Measurements from ENCODE around the gene MRGPRX2. TPM values are rescaled to one million over a fixed set of nuclear protein-coding genes. Genes with fewer than 3 reads are reported as not detected.
A peak's percentile ranks its signal among the peaks of the same experiment; 100 is the strongest.

The MRGPRX2 gene
- total and polyA plus RNA-seq, 2 donors (not counting 3 experiments of a cell fraction or from before 2014, with no cell fraction given): not detected

- Histone ChIP-seq H3K27ac (ENCODE audit: insufficient read depth, low read depth, low read length) (no peak overlapping the region), H3K36me3 (ENCODE audit: control insufficient read depth in 2 of 2, extremely low read depth in 1 of 2, insufficient read depth in 2 of 2, low read length in 2 of 2) (no peaks in the 10 kb centered on the region), H3K27me3 (ENCODE audit: control insufficient read depth in 2 of 2, insufficient read depth in 2 of 2, low read length in 2 of 2) (peaks cover 7 to 10% of the 10 kb centered on the region in 2 experiments), H2AFZ (ENCODE audit: low read depth, low read length) (no peak overlapping the region), H3K4me3 (replicated peaks in 1 of 3; ENCODE audit: insufficient read depth in 1 of 3, low read depth in 1 of 3, low read length in 3 of 3) (no peak overlapping the region), H3K79me2 (ENCODE audit: control insufficient read depth, insufficient read depth, low read length) (no peaks in the 10 kb centered on the region), H3K4me1 (ENCODE audit: control insufficient read depth, extremely low read depth, insufficient read depth, low read length) (peaks cover 5% of the 10 kb centered on the region), H4K20me1 (replicated peaks; ENCODE audit: control insufficient read depth, extremely low read depth, insufficient read depth, low read length) (no peaks in the 10 kb centered on the region), H3K9me3 (replicated peaks; ENCODE audit: control insufficient read depth, insufficient read depth, low read length) (no peaks in the 10 kb centered on the region), H3K4me2 (ENCODE audit: insufficient read depth, low read length) (no peak overlapping the region), H3K9ac (replicated peaks; ENCODE audit: extremely low read depth, insufficient read depth, low read length) (no peak overlapping the region), H3K9me1 (replicated peaks; ENCODE audit: control insufficient read depth, extremely low read depth, insufficient read depth, low read length) (no peaks in the 10 kb centered on the region)
- DNase-seq (ENCODE audit: low read depth, low spot score): peak; percentile 22
- no TSS peak for BruUV-seq (replicated peaks)
- ChIA-PET POLR2A (no interaction called here), CTCF (no interaction called here)
- intact Hi-C loops (cut with micrococcal nuclease): no loop called here
- FAIRE-seq: no peak
- dilution Hi-C loops (cut with MboI; ENCODE audit: extremely low pct_ligation_motif_present, low sequenced_read_pairs): no loop called here
- TF ChIP-seq, protein P1, sequence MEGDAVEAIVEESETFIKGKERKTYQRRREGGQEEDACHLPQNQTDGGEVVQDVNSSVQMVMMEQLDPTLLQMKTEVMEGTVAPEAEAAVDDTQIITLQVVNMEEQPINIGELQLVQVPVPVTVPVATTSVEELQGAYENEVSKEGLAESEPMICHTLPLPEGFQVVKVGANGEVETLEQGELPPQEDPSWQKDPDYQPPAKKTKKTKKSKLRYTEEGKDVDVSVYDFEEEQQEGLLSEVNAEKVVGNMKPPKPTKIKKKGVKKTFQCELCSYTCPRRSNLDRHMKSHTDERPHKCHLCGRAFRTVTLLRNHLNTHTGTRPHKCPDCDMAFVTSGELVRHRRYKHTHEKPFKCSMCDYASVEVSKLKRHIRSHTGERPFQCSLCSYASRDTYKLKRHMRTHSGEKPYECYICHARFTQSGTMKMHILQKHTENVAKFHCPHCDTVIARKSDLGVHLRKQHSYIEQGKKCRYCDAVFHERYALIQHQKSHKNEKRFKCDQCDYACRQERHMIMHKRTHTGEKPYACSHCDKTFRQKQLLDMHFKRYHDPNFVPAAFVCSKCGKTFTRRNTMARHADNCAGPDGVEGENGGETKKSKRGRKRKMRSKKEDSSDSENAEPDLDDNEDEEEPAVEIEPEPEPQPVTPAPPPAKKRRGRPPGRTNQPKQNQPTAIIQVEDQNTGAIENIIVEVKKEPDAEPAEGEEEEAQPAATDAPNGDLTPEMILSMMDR (IDR thresholded peaks at IDR 0.05; ENCODE audit: extremely low read depth in 1 of 2, insufficient read depth in 1 of 2, low read depth in 1 of 2, low read length in 2 of 2): no peak
- TF ChIP-seq FOS (IDR thresholded peaks at IDR 0.05; ENCODE audit: borderline replicate concordance, insufficient read depth, low read length) (peak; percentile 51), JUN (IDR thresholded peaks at IDR 0.05; ENCODE audit: borderline replicate concordance, insufficient read depth, insufficient read length, low read depth) (peak; percentile 63)
Observed at GRCh38 chr11:19027829-19028595, 32.5 kb downstream of the MRGPRX2 start.

- no peaks in the 10 kb centered on the region for H4K20me1 ChIP-seq (replicated peaks; ENCODE audit: control insufficient read depth, extremely low read depth, insufficient read depth, low read length)
- peaks cover 5% of the 10 kb centered on the region for H3K4me1 ChIP-seq (ENCODE audit: control insufficient read depth, extremely low read depth, insufficient read depth, low read length)
- no peaks in the 10 kb centered on the region for H3K9me3 ChIP-seq (replicated peaks; ENCODE audit: control insufficient read depth, insufficient read depth, low read length)
- H3K27me3 ChIP-seq (ENCODE audit: control insufficient read depth in 2 of 2, insufficient read depth in 2 of 2, low read length in 2 of 2): peaks cover 7 to 10% of the 10 kb centered on the region in 2 experiments
- BruUV-seq (replicated peaks): no TSS peak
- no peak overlapping the region for H3K4me2 ChIP-seq (ENCODE audit: insufficient read depth, low read length)
- dilution Hi-C loops (cut with MboI; ENCODE audit: extremely low pct_ligation_motif_present, low sequenced_read_pairs) (no loop called here), intact Hi-C loops (cut with micrococcal nuclease) (no loop called here)
- FAIRE-seq: no peak
- no peaks in the 10 kb centered on the region for H3K79me2 ChIP-seq (ENCODE audit: control insufficient read depth, insufficient read depth, low read length)
- CTCF ChIA-PET: no interaction called here
- no peak overlapping the region for H2AFZ ChIP-seq (ENCODE audit: low read depth, low read length)
- POLR2A ChIA-PET: no interaction called here
- TF ChIP-seq FOS (IDR thresholded peaks at IDR 0.05; ENCODE audit: borderline replicate concordance, insufficient read depth, low read length) (no peak), GATA2 (IDR thresholded peaks at IDR 0.05; ENCODE audit: insufficient read depth, insufficient read length, low read depth, low read length) (no peak), MYC (IDR thresholded peaks at IDR 0.05; ENCODE audit: low read depth, low read length) (no peak), EZH2 (IDR thresholded peaks at IDR 0.05; ENCODE audit: borderline replicate concordance, low read depth, low read length, severe bottlenecking) (no peak), MAX (IDR thresholded peaks at IDR 0.05; ENCODE audit: insufficient read depth, insufficient read length) (no peak), POLR2A (IDR thresholded peaks at IDR 0.05; ENCODE audit: low read depth, low read length) (no peak), POLR2AphosphoS5 (IDR thresholded peaks at IDR 0.05; ENCODE audit: insufficient read depth, low read depth, low read length) (no peak), JUN (IDR thresholded peaks at IDR 0.05; ENCODE audit: borderline replicate concordance, insufficient read depth, insufficient read length, low read depth) (no peak)
- TF ChIP-seq, protein P1 (IDR thresholded peaks at IDR 0.05; ENCODE audit: extremely low read depth in 1 of 2, insufficient read depth in 1 of 2, low read depth in 1 of 2, low read length in 2 of 2): no peak
- H3K36me3 ChIP-seq (ENCODE audit: control insufficient read depth in 2 of 2, extremely low read depth in 1 of 2, insufficient read depth in 2 of 2, low read length in 2 of 2): no peaks in the 10 kb centered on the region
- no peaks in the 10 kb centered on the region for H3K9me1 ChIP-seq (replicated peaks; ENCODE audit: control insufficient read depth, extremely low read depth, insufficient read depth, low read length)
- H3K27ac ChIP-seq (ENCODE audit: insufficient read depth, low read depth, low read length): no peak overlapping the region
- H3K9ac ChIP-seq (replicated peaks; ENCODE audit: extremely low read depth, insufficient read depth, low read length): no peak overlapping the region
- no peak overlapping the region for H3K4me3 ChIP-seq (replicated peaks in 1 of 3; ENCODE audit: insufficient read depth in 1 of 3, low read depth in 1 of 3, low read length in 3 of 3)
- DNase-seq (ENCODE audit: low read depth, low spot score): no peak
Observed at GRCh38 chr11:19026862-19027261, 33.7 kb downstream of the MRGPRX2 start.

Measured in endothelial cell of umbilical vein (primary cell).